Embryonic facial prominence (tissue), 1 donor: ENCODE results near the gene TRIP13.
"Not testable (repeated sequence)": the region's sequence is repeated elsewhere in the genome, so short reads cannot be mapped to it uniquely, and the experiment has no call there.

Source experiments
- DNase-seq: peaks from one replicate; pipeline ENCODE4 v3.0.0-alpha.2; 2016; ENCODE audit errors: extremely low spot score

TRIP13 gene

DNA sequence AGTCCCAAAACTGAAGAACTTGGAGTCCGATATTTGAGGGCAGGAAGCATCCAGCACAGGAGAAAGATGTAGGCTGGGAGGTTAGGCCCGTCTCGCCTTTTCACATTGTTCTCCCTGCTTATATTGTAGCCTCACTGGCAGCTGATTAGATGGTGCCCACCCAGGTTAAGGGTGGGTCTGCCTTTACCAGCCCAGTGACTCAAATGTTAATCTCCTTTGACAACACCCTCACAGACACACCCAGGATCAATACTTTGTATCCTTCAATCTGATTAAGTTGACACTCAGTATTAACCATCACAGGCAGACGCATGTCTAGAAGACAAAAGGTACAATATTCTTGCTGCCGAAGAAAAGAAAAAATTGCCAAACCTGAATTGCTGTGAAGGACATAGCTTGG lies 26.0 kb downstream of the TRIP13 start:
- not testable (repeated sequence) for DNase-seq

DNA sequence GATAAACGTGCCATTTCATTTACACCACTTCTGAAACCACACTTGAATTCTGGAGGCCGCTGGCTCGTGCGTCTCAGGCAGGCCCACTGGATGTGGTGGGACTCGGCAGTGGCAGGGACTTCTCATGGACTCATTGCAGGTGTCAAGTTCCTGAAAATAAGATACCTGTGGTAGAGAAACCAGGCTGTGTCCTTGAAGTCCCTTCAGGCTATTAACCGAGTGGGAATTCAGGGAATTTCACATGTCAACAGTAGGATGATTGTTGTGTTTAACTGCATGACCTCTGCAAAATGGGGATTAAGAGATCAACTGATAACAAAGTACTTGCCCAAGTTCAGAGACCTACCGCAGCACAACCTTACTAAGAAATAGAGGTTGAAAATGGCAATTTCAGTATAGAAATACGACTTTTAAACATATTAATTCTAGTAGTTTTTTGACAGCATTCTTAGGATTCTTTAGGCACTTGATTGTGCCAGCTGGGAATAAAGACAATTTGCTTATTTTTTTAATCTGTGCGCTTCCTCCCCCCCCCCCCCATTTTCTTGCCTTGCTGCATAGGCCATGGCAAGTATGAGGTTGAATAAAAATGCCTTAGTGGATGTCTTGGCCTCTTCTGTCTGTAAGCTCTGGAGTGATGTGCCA lies 26.8 kb downstream of the TRIP13 start:
- no peak for DNase-seq

DNA sequence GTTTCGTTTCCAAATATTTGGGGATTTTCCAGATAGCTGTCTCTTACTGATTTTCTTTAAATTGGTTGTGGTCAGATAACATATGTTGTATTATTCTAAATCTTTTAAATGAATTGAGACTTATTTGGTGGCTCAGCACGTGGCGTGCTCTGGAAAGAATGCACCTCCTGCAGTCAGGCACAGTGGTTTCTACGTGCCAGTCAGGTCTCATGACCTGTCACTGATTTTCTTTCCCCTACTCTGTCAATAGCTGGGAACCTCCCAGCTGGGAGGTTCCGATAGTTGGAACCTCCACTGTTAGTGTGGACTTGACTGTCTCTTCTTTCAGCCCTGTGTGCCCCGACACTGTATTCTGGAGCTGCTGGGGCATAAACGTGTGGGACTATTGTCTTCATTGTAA lies 27.6 kb downstream of the TRIP13 start:
- DNase-seq = no peak

DNA sequence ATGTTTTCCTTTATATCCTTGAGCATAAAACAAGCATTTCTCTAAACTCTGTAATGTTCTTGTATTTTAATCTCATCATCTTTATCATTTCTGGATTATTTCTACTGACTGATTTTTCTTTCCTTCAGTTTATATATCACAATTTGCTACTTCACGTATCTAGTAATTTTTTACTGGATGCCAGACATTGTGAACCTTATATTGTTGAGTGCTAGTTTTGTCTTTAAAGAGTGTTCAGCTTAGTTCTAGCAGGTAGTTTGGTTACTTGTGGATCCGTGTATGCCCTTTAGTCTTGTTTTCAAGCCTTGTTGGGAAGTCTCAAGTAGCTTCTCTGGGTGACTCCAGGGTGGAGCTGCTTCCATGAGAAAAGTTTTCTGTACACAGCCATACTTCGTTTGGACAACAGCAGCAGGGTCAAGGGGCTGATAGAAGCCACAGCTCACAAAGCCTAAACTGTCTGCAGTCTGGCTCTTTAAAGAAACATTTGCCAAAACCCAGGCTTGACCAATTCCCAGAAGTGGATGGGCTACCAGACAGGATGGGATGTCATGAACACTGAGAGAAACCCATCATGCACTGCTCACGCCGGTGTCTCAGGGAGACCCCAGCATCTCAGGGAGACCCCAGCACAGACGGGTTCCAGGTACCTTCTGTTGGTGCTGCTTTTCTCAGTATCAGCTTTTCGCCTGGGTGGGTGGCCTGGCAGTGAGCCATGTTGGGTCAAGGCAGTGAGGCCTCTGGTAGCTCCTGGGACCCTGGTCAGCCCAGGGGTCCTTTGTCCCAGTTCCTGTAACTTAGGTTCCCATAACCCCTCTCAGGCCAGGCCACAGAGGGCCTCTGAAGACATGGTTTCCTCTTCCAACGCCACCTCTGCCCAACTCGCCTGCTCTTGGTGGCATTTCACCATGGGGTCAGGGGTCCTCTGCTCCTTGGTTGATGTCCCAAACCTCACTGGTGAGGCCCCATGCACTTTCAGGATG lies 29.1 kb downstream of the TRIP13 start:
- no peak for DNase-seq

DNA sequence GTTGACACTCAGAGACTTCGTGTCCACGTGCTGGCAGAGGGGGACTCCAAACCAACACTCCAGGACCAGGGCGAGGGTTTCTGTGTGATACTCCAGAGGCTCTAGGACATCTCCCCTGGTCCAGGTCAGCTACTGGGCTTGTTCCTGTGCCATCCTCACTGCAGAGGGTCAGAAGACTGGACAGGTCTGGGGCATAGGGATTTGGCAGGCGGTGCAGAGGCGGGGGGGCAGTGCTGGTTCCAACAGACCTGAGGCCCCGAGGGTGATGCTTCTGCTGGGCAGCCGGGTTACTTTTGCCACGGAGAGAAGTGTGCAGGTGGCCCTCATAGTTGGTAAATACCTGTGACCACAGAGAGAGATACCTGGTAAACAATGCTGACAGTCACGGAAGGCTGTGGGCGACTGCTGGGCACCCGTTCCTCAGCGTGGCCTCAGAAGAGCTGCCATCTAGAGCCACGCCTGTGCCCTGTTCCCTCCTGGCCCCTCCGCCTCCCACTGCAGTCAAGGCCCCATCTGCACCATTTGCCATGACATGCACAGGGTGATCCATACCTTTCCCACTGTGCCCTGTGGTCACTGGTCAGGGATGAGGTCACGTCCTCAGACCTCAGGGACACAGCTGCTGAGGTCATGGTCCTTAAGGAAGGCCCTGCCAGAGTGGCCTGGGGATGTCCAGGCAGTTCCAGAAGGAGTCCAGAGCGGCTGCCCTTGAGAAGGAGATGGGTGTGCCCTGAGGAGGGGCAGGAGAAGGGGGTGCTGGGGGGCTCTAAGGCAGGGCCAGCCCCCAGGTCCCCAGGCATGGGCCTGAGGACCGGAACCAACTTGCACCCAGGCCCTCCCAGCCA lies 30.0 kb downstream of the TRIP13 start:
- DNase-seq = no peak

DNA sequence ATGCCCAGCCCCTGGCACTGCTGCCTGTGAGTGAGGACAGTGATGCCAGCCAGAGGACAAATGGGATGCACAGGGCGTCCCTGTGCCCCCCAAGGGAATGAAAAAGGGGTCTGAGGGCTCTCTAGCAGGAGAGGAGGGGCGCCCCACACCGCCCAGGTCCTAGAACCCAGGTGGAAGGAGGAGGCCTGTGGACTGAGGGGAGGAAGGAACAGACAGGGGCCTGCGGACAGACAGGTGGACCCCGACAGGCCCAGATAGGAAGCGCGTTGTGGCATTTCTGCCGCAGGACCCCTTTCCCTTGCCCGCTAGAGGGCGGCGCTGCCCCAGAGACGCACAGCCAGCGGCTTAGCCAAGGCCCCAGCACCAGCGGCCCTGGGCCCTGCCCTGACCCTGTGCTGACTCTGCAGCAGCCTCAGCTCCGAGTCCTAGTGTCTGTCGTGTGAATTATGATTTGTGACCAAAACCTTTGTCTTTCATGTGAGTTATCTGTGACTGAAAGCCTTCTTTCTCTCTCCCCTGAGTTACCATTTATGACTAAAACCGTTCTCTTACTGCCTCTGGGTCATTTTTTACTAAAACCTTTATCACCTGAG lies 30.7 kb downstream of the TRIP13 start:
- peak; percentile 16 for DNase-seq

DNA sequence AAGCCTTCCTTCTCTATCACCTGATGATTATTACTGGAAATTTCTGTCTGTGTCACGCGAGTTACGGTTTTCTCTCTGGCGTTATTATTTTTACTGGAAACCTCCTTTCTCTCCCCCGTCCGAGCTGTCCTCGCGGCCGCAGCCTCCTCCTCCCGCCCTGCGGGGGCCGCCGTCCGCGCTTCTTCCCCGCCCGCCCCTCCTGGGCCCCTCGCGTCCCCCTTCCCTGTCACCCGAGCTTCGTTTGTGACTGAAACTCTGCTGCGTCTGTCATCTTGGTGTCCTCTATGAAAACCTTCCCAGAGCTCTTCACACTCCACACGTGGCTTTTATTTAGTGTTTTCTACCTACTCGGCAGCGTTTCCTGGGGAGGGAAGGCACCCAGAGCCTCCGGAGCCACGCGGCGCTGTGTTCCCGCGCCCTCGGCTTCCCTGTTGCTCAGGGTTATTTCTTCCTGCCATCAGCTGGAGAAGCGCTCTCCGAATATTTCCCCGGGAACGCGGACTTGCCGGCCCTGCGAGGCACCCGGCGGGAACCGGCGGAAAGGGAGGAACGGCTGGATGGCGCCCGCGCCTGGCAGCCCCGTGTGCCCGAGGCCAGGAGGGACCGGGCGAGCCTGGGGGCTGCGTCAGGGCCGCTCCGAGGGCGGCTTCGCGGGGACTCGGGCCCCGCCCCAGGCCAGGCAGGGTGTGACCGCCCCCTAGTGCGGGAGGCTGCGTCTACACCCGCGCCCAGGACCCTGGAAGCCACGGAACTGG lies 33.9 kb downstream of the TRIP13 start:
- DNase-seq = no peak

DNA sequence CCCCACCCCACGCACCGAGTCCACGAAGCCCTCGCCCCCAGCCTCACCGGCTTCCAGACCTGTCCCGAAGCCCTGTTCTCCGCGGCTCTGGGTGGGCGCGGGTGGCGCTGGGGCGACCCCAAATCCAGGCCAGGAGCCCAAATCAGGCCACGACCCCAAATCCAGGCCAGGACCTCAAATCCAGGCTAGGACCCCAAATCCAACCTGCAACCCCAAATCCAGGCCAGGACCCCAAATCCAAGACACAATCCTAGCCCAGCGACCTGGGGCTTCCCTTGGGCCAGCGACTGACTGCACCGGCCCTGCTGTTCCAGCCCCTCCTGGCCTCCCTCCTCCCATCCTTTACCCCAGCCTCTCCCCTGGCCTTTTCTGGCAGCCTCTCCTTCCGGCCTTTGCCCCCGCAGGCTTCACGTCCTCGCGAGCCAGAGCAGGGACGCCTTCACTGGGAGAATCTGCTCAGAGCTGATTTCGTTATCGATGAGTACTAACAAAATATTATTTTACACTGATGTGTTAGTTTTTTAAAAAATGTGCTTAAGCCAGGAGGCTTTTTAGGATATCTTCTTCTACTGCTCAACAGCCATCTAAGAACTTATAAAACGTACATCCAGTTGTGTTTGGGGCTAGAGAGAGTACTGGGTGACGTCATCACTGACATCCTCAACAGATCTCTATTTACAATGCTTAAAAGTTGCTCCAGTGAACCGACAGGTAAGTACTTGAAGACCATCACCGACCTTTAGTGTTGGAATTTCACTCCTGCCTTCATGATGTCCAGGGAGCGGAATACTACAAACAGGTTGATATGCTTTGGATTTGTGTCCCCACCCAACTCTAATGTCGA lies 34.7 kb downstream of the TRIP13 start:
- no peak for DNase-seq

DNA sequence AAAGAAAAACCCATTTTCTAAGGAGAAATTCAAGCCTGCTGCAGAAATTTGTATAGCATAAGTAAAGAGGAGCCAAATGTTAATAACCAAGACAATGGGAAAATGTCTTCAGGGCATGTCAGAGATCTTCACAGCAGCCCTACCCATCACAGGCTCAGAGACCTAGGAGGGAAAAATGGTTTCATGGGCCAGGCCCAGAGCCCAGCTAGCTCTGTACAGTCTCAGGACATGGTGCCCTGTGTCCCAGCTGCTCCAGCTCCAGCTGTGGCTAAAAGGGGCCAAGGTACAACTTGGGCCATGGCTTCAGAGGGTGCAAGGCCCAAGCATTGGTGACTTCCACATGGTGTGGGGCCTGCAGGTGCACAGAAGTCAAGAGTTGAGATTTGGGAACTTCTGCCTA lies 36.5 kb downstream of the TRIP13 start:
- DNase-seq = not testable (repeated sequence)

DNA sequence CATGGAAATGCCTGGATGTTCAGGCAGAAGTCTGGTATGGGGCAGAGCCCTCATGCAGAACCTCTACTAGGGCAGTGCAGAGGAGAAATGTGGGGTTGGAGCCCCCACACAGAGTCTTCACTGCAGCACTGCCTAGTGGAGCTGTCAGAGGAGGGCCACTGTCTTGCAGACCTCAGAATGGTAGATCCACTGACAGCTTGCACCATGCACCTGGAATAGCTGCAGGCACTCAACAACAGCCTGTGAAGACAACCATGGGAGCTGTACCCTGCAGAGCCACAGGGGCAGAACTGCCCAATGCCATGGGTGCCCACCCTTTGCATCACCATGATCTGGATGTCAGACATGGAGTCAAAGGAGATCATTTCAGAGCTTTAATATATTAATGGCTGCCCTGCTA lies 36.9 kb downstream of the TRIP13 start:
- DNase-seq = no peak

DNA sequence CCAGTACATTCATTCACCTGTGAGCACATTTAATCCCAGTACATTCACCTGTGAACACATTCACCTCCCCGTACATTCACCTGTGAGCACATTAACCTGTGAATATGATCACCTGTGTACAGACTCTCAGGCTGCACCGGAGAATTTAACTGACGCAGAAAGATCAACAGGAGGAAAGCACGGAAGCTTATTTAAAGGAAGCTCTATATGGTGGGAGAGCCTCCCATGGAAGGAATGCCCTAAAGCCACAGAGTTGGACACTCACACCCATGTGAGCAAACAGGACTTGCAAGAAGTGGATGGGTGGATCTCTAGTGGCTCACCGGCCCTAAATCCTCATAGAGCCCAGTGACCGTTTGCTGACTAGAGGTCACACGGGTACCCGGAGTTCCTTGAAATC lies 38.2 kb downstream of the TRIP13 start:
- DNase-seq = no peak

DNA sequence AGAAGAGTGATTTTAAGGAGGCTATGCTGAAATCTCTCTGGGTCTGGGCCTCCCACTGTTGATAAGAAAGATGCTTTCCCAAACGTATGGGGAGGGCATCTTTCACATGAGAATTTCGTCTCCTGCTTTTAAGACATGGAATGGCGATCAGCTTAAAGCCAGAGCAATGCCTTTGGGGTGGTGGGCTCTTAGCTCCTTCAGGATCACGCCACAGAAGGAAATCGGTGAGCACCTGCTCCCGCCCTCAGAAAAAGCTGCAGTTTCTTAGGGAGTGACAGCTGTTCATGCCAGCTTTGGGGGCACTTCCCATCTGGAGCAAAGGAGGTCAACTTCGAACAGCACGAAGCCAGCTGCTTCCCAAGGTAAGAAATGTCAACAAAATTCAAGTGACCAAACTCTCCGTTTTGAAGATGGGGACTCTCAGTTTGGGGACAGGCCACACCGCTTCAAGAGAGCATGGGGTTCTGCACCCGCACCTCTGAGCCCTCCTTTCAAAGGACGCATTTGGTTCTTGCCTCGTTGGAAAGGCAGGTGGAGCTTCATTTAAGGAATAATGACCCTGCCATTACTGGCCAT lies 39.0 kb downstream of the TRIP13 start:
- no peak for DNase-seq

DNA sequence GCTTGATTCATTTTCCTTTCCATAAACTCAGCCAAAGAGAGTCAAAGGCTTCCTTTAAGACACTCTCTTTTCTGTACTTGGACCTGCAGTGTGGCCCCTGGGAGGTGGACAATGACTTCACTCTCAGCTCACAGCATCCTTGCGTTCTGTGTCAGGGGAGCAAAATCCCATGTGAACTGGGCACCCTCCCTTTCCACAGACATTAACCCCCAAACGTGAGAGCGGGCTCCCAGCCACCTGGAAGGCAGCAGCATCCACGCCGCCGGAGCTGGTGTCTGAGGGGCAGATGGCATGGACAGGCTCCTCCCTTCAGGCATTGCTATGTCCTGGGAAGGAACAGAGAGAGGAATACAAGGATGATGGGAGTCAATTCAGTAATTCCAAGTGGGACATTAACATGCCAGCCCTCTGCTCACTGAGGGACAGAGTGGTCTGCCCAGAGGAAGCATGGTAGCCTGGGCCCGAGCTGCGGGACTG lies 39.5 kb downstream of the TRIP13 start:
- no peak for DNase-seq

DNA sequence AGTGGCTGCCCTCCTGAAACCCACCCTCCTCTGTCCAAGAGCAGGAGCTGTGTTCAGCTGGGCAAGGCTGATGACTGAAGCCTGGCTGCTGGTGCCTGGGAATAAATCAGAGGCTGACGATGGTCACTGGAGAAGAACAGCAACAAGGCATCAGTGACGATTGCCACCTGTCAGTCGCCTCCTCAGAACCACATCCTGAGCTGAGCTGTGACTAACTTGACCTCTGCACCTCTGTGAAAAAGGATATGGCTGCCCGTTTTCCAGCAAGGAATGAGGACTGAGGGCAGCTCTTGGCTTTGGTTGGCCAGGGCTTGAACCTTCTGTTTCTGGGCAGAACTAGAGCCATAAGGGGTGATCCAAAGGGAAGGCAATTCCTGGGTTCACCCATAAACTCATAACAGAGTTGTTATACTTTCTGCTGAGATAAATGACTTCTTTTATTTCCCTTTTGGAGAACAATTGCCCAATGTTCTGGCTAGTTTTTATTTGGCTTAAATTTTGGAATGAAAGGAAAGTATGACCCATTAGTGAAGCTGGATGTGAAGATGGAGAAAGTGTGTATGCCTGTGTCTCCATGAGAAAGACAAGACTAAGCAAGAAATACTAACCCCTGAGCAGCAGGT lies 40.1 kb downstream of the TRIP13 start:
- no peak for DNase-seq

DNA sequence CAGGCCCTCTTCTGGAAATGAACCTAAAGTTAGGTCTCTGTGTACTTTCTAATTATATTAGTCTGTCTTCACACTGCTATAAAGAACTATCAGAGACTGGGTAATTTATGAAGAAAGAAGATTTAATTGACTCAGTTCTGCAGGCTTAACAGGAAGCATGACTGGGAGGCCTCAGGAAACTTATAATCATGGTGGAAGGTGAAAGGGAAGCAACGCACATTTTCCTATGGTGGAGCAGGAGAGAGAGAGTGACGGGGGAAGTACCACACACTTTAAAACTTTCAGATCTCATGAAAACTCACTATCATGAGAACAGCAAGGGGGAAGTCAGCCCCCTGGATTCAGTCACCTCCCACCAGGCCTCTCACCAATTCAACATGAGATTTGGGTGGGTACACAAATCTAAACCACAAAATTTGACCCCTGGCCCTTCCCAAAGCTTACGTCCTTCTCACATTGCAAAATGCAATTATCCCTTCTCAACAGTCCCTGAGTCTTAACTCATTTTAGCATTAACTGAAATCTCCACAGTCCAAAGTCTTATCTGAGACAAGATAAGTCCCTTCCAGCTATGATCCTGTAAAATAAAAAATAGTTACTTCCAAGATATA lies 40.7 kb downstream of the TRIP13 start:
- no peak for DNase-seq

DNA sequence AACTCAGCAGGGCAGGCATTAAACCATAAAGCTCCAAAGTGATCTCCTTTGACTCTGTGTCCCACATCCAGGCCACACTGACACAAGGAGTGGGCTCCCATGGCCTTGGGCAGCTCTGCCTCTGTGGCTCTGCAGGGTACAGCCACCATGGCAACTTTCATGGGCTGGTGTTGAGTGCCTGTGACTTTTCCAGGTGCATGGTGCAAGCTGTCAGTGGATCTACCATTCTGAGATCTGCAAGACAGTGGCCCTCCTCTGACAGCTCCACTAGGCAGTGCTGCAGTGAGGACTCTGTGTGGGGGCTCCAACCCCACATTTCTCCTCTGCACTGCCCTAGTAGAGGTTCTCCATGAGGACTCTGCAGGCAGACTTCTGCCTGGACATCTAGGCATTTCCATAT lies 41.3 kb downstream of the TRIP13 start:
- DNase-seq = not testable (repeated sequence)

DNA sequence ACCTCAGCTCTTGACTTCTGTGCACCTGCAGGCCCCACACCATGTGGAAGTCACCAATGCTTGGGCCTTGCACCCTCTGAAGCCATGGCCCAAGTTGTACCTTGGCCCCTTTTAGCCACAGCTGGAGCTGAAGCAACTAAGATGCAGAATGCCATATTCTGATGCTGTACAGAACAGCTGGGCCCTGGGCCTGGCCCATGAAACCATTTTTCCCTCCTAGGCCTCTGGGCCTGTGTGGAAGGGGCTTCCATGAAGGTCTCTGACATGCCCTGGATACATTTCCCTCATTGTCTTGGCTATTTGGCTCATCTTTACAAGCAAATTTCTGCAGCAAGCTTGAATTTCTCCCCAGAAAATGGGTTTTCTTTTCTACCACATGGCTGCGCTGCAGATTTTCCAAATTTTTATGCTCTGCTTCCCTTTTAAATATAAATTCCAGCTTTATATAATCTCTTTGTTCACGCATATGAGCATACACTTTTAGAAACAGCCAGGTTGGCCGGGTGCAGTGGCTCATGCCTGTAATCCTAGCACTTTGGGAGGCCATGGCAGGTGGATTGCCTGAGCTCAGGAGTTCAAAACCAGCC lies 41.8 kb downstream of the TRIP13 start:
- DNase-seq = not testable (repeated sequence)

DNA sequence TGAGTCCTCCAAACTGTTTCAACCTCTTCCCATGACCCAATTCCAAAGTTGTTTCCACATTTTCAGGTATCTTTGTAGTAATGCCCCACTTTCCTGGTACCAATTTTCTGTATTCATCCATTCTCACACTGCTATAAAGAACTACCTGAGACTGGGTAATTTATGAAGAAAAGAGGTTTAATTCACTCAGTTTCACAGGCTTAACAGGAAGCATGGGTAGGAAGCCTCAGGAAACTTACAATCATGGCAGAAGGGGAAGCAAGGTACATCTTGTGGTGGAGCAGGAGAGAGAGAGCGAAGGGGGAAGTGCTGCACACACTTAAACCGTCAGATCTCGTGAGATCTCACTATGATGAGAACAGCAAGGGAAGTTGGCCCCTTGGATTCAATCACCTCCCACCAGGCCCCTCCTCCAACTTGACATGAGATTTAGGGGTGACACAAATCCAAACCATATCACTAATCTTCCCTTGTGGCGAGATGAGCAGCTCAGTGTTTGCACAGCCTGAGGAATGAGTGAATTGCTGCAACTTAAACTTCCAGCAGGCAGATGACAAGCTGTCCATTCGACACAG lies 42.9 kb downstream of the TRIP13 start:
- no peak for DNase-seq
